Measurements from ENCODE around the gene ZC3HAV1L.
"Not testable (repeated sequence)": the region's sequence is repeated elsewhere in the genome, so short reads cannot be mapped to it uniquely, and the experiment has no call there.

Gene ZC3HAV1L

GRCh38 chr7:139054656-139055055, 18.8 kb upstream of the ZC3HAV1L start:
- in situ Hi-C loops (cut with MboI; ENCODE audit: low sequenced_read_pairs): not testable (repeated sequence)

GRCh38 chr7:139054101-139054500, 18.3 kb upstream of the ZC3HAV1L start:
- in situ Hi-C loops (cut with MboI; ENCODE audit: low sequenced_read_pairs): no loop called here

GRCh38 chr7:139051655-139052054, 15.8 kb upstream of the ZC3HAV1L start:
- in situ Hi-C loops (cut with MboI; ENCODE audit: low sequenced_read_pairs): no loop called here

GRCh38 chr7:139049936-139050335, 14.1 kb upstream of the ZC3HAV1L start:
- in situ Hi-C loops (cut with MboI; ENCODE audit: low sequenced_read_pairs): no loop called here

- in situ Hi-C loops (cut with MboI; ENCODE audit: low sequenced_read_pairs): no loop called here
Measured at GRCh38 chr7:139049111-139049510, 13.3 kb upstream of the ZC3HAV1L start.

- in situ Hi-C loops (cut with MboI; ENCODE audit: low sequenced_read_pairs): no loop called here
Measured at GRCh38 chr7:139047970-139048369, 12.1 kb upstream of the ZC3HAV1L start.

GRCh38 chr7:139046143-139046542, 10.3 kb upstream of the ZC3HAV1L start:
- in situ Hi-C loops (cut with MboI; ENCODE audit: low sequenced_read_pairs): no loop called here

- in situ Hi-C loops (cut with MboI; ENCODE audit: low sequenced_read_pairs): no loop called here
Measured at GRCh38 chr7:139044813-139045794, 9.3 kb upstream of the ZC3HAV1L start.

- in situ Hi-C loops (cut with MboI; ENCODE audit: low sequenced_read_pairs): no loop called here
Measured at GRCh38 chr7:139043823-139044812, 8.3 kb upstream of the ZC3HAV1L start.

GRCh38 chr7:139041378-139042085, 5.7 kb upstream of the ZC3HAV1L start:
- in situ Hi-C loops (cut with MboI; ENCODE audit: low sequenced_read_pairs): no loop called here

GRCh38 chr7:139038691-139039090, 2.8 kb upstream of the ZC3HAV1L start:
- in situ Hi-C loops (cut with MboI; ENCODE audit: low sequenced_read_pairs): no loop called here

- in situ Hi-C loops (cut with MboI; ENCODE audit: low sequenced_read_pairs): no loop called here
Measured at GRCh38 chr7:139036901-139037300, 1.1 kb upstream of the ZC3HAV1L start.

GRCh38 chr7:139034855-139035585, 822 bp downstream of the ZC3HAV1L start:
- in situ Hi-C loops (cut with MboI; ENCODE audit: low sequenced_read_pairs): no loop called here

- in situ Hi-C loops (cut with MboI; ENCODE audit: low sequenced_read_pairs): no loop called here
Measured at GRCh38 chr7:139034336-139034735, 1.5 kb downstream of the ZC3HAV1L start.

- in situ Hi-C loops (cut with MboI; ENCODE audit: low sequenced_read_pairs): no loop called here
Measured at GRCh38 chr7:139033346-139034114, 2.3 kb downstream of the ZC3HAV1L start.

GRCh38 chr7:139032473-139032872, 3.4 kb downstream of the ZC3HAV1L start:
- in situ Hi-C loops (cut with MboI; ENCODE audit: low sequenced_read_pairs): no loop called here

- in situ Hi-C loops (cut with MboI; ENCODE audit: low sequenced_read_pairs): no loop called here
Measured at GRCh38 chr7:139029353-139029752, 6.5 kb downstream of the ZC3HAV1L start.

- in situ Hi-C loops (cut with MboI; ENCODE audit: low sequenced_read_pairs): no loop called here
Measured at GRCh38 chr7:139026551-139026950, 9.3 kb downstream of the ZC3HAV1L start.

- in situ Hi-C loops (cut with MboI; ENCODE audit: low sequenced_read_pairs): not testable (repeated sequence)
Measured at GRCh38 chr7:139025861-139026260, 10.0 kb downstream of the ZC3HAV1L start.

Data from HL-60/S4 treated with retinoic acid at 250 ng/mL for 4 days and 3 days (cell line).